T-cell (primary cell): ENCODE results near the gene HTR1A. TPM values are rescaled to one million over a fixed set of nuclear protein-coding genes. Genes with fewer than 3 reads are reported as not detected.

ENCODE experiments used
- ATAC-seq, 4 experiments: fragments of 200-7000 bp in 3 of 4; fragments of 150-1000 bp in 1 of 4; cut with Tn5 transposase; replicated peaks in 1 of 4; 1 replicate in 3 of 4; 2 replicates in 1 of 4; pipeline ENCODE4 v1.10.0; 2021; ENCODE audit warnings: moderate library complexity in 3 of 4, mild to moderate bottlenecking in 2 of 4, moderate number of reproducible peaks in 1 of 4
- CTCF ChIA-PET, 2 donors: fragments of 300-600 bp; sonication (Branson Sonifier 250); formaldehyde crosslinking; loops; one replicate each; lab custom pipeline; 2022; ENCODE audit warnings: antibody characterized with exemption in 2 of 2; lab: Charles Lee
- POLR2A ChIA-PET, 2 donors: fragments of 300-600 bp; sonication (Branson Sonifier 250); formaldehyde crosslinking; loops; one replicate each; lab custom pipeline; 2022; ENCODE audit warnings: antibody characterized with exemption in 2 of 2; lab: Charles Lee
- DNase-seq, 35 experiments: peaks; one replicate each; pipeline versions ENCODE4 v3.0.0 to v3.0.0-alpha.2; 2013 to 2023
- H3K27ac ChIP-seq: one replicate; pipeline ENCODE4 v1.5.1; 2013; ENCODE audit warnings: low read length
- H3K27me3 ChIP-seq, 2 experiments: replicated peaks in 1 of 2; 1 replicate in 1 of 2; 2 replicates in 1 of 2; pipeline versions ENCODE4 v1.6.1 to v1.7.0; 2013; ENCODE audit warnings: low read length in 1 of 2, mixed read lengths in 1 of 2; ENCODE audit not compliant: control insufficient read depth in 2 of 2, insufficient read depth in 2 of 2; ENCODE audit errors: extremely low read depth in 1 of 2
- H3K36me3 ChIP-seq, 2 donors: 1 replicate in 1 of 2; 2 replicates in 1 of 2; pipeline versions ENCODE4 v1.6.1 to v1.7.0; 2013; ENCODE audit warnings: low read length in 1 of 2; ENCODE audit not compliant: control insufficient read depth in 2 of 2, insufficient read depth in 1 of 2; ENCODE audit errors: extremely low read depth in 1 of 2
- H3K4me1 ChIP-seq, 2 experiments: 1 replicate in 1 of 2; 2 replicates in 1 of 2; pipeline versions ENCODE4 v1.6.1 to v1.7.0; 2013; ENCODE audit warnings: low read length in 2 of 2, mixed read lengths in 1 of 2; ENCODE audit not compliant: insufficient read depth in 2 of 2, control insufficient read depth in 1 of 2; ENCODE audit errors: extremely low read depth in 1 of 2
- H3K4me3 ChIP-seq, 2 donors: 1 replicate in 1 of 2; 2 replicates in 1 of 2; pipeline versions ENCODE4 v1.5.1 to v1.7.0; 2013; ENCODE audit warnings: mild to moderate bottlenecking in 2 of 2, low read length in 1 of 2, moderate library complexity in 1 of 2; ENCODE audit not compliant: control insufficient read depth in 1 of 2; ENCODE audit errors: extremely low read depth in 1 of 2
- H3K9me3 ChIP-seq: 2 replicates; pipeline ENCODE4 v1.7.0; 2013
- H3K27ac Mint-ChIP-seq, 2 donors: one replicate each; pipeline ENCODE4 v1.8.0; 2020 to 2021; ENCODE audit warnings: mild to moderate bottlenecking in 2 of 2, mixed read lengths in 2 of 2
- H3K27me3 Mint-ChIP-seq, 2 donors: one replicate each; pipeline ENCODE4 v1.8.0; 2021 to 2022; ENCODE audit warnings: mixed read lengths in 2 of 2
- H3K36me3 Mint-ChIP-seq: one replicate; pipeline ENCODE4 v1.8.0; 2021; ENCODE audit warnings: mixed read lengths
- H3K4me1 Mint-ChIP-seq, 3 donors: one replicate each; pipeline ENCODE4 v1.8.0; 2020 to 2022; ENCODE audit warnings: mixed read lengths in 3 of 3, mild to moderate bottlenecking in 1 of 3
- H3K4me3 Mint-ChIP-seq, 3 donors: one replicate each; pipeline ENCODE4 v1.8.0; 2020 to 2022; ENCODE audit warnings: mild to moderate bottlenecking in 3 of 3, mixed read lengths in 3 of 3, moderate library complexity in 3 of 3
- H3K9me3 Mint-ChIP-seq, 3 donors: one replicate each; pipeline ENCODE4 v1.8.0; 2020 to 2022; ENCODE audit warnings: mixed read lengths in 3 of 3
- WGBS: methylation state at CpG from one replicate; pipeline ENCODE4 v1.1.5; 2013; ENCODE audit warnings: missing lambda C conversion rate; ENCODE audit not compliant: insufficient coverage; 5-methylcytosine and 5-hydroxymethylcytosine counted together
- total RNA-seq, 35 experiments: library from RNA in 6 of 35; stranded (reverse) in 6 of 35; fragments of 120-200 nt in 1 of 35; gene quantifications; one replicate each; pipeline versions ENCODE4 v1.2.1 to v1.2.4 and lab custom pipeline; 2013 to 2026

HTR1A gene
- total RNA-seq, 5 donors from 2014 or later (not counting 1 experiment from before 2014, with no cell fraction given), result not detected

GRCh38 chr5:63957617-63958016 is 4.6 kb downstream of the HTR1A start:
- no peaks in the 10 kb centered on the region for H3K36me3 Mint-ChIP-seq
- H3K27ac Mint-ChIP-seq, result no peak overlapping the region
- peaks cover 0 to 33% of the 10 kb centered on the region in 2 experiments for H3K27me3 ChIP-seq
- POLR2A ChIA-PET, result no interaction called here
- H3K9me3 Mint-ChIP-seq, result peaks cover 7 to 20% (median 10%) of the 10 kb centered on the region in 3 donors
- H3K36me3 ChIP-seq, result no peaks in the 10 kb centered on the region
- H3K27ac ChIP-seq, result no peak overlapping the region
- no peak overlapping the region for H3K4me3 ChIP-seq
- DNase-seq (no peak), ATAC-seq (no peak)
- CTCF ChIA-PET, result interaction anchor here in 1 of 2 donors (0.7 kb wide), 1 partner anchor 1341 kb away, joined by 3 read pairs; no protein-coding TSS in a partner anchor
- H3K4me1 ChIP-seq, result no peaks in the 10 kb centered on the region
- H3K9me3 ChIP-seq, result no peaks in the 10 kb centered on the region
- H3K4me1 Mint-ChIP-seq, result no peaks in the 10 kb centered on the region
- peaks cover 32 to 36% of the 10 kb centered on the region in 2 donors for H3K27me3 Mint-ChIP-seq
- H3K4me3 Mint-ChIP-seq, result no peak overlapping the region
- WGBS, result no CpG with 5 or more reads among the region's 2 CpGs

GRCh38 chr5:63953217-63953616 is 9.0 kb downstream of the HTR1A start:
- no peak for DNase-seq
- H3K27me3 Mint-ChIP-seq, result no peaks in the 10 kb centered on the region
- WGBS, result 100% methylated on average over 2 of the region's 3 CpGs
- peaks cover 0 to 17% (median 10%) of the 10 kb centered on the region in 3 donors for H3K9me3 Mint-ChIP-seq
- Histone ChIP-seq H3K4me3 (no peak overlapping the region), H3K27ac (no peak overlapping the region), H3K9me3 (no peaks in the 10 kb centered on the region), H3K36me3 (no peaks in the 10 kb centered on the region), H3K27me3 (no peaks in the 10 kb centered on the region), H3K4me1 (no peaks in the 10 kb centered on the region)
- no peaks in the 10 kb centered on the region for H3K4me1 Mint-ChIP-seq
- POLR2A ChIA-PET, result no interaction called here
- no peak for ATAC-seq
- no peak overlapping the region for H3K4me3 Mint-ChIP-seq
- CTCF ChIA-PET, result no interaction called here
- H3K36me3 Mint-ChIP-seq, result no peaks in the 10 kb centered on the region
- no peak overlapping the region for H3K27ac Mint-ChIP-seq

- Mint-ChIP-seq H3K4me3 (no peak overlapping the region), H3K27ac (no peak overlapping the region), H3K36me3 (no peaks in the 10 kb centered on the region), H3K27me3 (no peaks in the 10 kb centered on the region), H3K4me1 (no peaks in the 10 kb centered on the region), H3K9me3 (peaks cover 6 to 10% (median 6%) of the 10 kb centered on the region in 3 donors)
- ATAC-seq (no peak), DNase-seq (no peak)
- no peak overlapping the region for H3K4me3 ChIP-seq
- H3K4me1 ChIP-seq, result no peaks in the 10 kb centered on the region
- no CpG with 5 or more reads among the region's 1 CpG for WGBS
- no peak overlapping the region for H3K27ac ChIP-seq
- no peaks in the 10 kb centered on the region for H3K36me3 ChIP-seq
- no peaks in the 10 kb centered on the region for H3K9me3 ChIP-seq
- no peaks in the 10 kb centered on the region for H3K27me3 ChIP-seq
- CTCF ChIA-PET, result no interaction called here
- POLR2A ChIA-PET, result no interaction called here
Observed at GRCh38 chr5:63935103-63935502, 27.1 kb downstream of the HTR1A start.

- H3K36me3 ChIP-seq, result no peaks in the 10 kb centered on the region
- ChIA-PET CTCF (no interaction called here), POLR2A (no interaction called here)
- H3K4me3 Mint-ChIP-seq, result no peak overlapping the region
- no peak for ATAC-seq
- H3K9me3 ChIP-seq, result no peaks in the 10 kb centered on the region
- no peak overlapping the region for H3K4me3 ChIP-seq
- no peak for DNase-seq
- no peaks in the 10 kb centered on the region for H3K4me1 ChIP-seq
- H3K27ac ChIP-seq, result no peak overlapping the region
- H3K27me3 ChIP-seq, result no peaks in the 10 kb centered on the region
- no peaks in the 10 kb centered on the region for H3K27me3 Mint-ChIP-seq
- H3K36me3 Mint-ChIP-seq, result no peaks in the 10 kb centered on the region
- H3K27ac Mint-ChIP-seq, result no peak overlapping the region
- no peaks in the 10 kb centered on the region for H3K4me1 Mint-ChIP-seq
- WGBS, result 33% methylated on average over 1 of the region's 1 CpG
- peaks cover 0 to 12% (median 11%) of the 10 kb centered on the region in 3 donors for H3K9me3 Mint-ChIP-seq
Observed at GRCh38 chr5:63931836-63932235, 30.4 kb downstream of the HTR1A start.

- Histone ChIP-seq H3K27ac (no peak overlapping the region), H3K27me3 (no peaks in the 10 kb centered on the region), H3K4me3 (no peak overlapping the region), H3K4me1 (no peaks in the 10 kb centered on the region), H3K9me3 (no peaks in the 10 kb centered on the region), H3K36me3 (no peaks in the 10 kb centered on the region)
- Mint-ChIP-seq H3K4me1 (no peaks in the 10 kb centered on the region), H3K36me3 (no peaks in the 10 kb centered on the region), H3K4me3 (no peak overlapping the region), H3K9me3 (peaks cover 0 to 8% (median 5%) of the 10 kb centered on the region in 3 donors), H3K27ac (no peak overlapping the region), H3K27me3 (no peaks in the 10 kb centered on the region)
- 92% methylated on average over 1 of the region's 3 CpGs for WGBS
- DNase-seq (no peak), ATAC-seq (no peak)
- POLR2A ChIA-PET, result no interaction called here
- CTCF ChIA-PET, result no interaction called here
Observed at GRCh38 chr5:63928451-63928850, 33.8 kb downstream of the HTR1A start.

- Mint-ChIP-seq H3K4me3 (no peak overlapping the region), H3K27me3 (no peaks in the 10 kb centered on the region), H3K36me3 (no peaks in the 10 kb centered on the region), H3K27ac (no peak overlapping the region), H3K9me3 (peaks cover 0 to 21% (median 12%) of the 10 kb centered on the region in 3 donors), H3K4me1 (no peaks in the 10 kb centered on the region)
- no peak for DNase-seq
- no peaks in the 10 kb centered on the region for H3K36me3 ChIP-seq
- ChIA-PET POLR2A (no interaction called here), CTCF (no interaction called here)
- no peaks in the 10 kb centered on the region for H3K27me3 ChIP-seq
- no peak for ATAC-seq
- H3K4me1 ChIP-seq, result no peaks in the 10 kb centered on the region
- H3K9me3 ChIP-seq, result no peaks in the 10 kb centered on the region
- H3K27ac ChIP-seq, result no peak overlapping the region
- WGBS, result no CpG with 5 or more reads among the region's 3 CpGs
- no peak overlapping the region for H3K4me3 ChIP-seq
Observed at GRCh38 chr5:63923914-63924313, 38.3 kb downstream of the HTR1A start.
